CD4-positive, alpha-beta T cell treated with Interleukin-21 for 1 hour (primary cell): Measurements from ENCODE around the gene OPN3.
A peak's percentile ranks its signal among the peaks of the same experiment; 100 is the strongest.

ENCODE experiments used
- DNase-seq: peaks from one replicate; pipeline ENCODE4 v3.0.0-alpha.2; 2020

OPN3 gene

DNA sequence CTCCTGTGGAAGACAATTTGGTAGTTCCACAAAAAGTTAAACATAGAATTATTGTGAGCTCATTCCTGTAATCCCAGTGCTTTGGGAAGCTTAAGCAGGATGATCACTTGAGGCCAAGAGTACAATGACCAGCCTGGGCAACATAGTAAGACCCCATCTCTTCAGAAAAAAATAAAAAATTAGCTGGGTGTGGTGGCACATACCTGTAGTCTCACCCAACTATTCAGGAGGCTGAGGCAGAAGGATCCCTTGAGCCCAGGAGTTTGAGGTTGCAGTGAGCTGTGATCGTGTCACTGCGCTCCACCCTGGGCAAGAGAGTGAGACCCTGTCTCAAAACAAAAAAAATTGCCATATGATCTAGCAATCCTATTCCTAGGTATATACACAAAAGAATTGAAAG, 4.1 kb upstream of the OPN3 start:
- DNase-seq: no peak

GRCh38 chr1:241642593-241642944, 2.4 kb upstream of the OPN3 start:
- DNase-seq: no peak

DNA sequence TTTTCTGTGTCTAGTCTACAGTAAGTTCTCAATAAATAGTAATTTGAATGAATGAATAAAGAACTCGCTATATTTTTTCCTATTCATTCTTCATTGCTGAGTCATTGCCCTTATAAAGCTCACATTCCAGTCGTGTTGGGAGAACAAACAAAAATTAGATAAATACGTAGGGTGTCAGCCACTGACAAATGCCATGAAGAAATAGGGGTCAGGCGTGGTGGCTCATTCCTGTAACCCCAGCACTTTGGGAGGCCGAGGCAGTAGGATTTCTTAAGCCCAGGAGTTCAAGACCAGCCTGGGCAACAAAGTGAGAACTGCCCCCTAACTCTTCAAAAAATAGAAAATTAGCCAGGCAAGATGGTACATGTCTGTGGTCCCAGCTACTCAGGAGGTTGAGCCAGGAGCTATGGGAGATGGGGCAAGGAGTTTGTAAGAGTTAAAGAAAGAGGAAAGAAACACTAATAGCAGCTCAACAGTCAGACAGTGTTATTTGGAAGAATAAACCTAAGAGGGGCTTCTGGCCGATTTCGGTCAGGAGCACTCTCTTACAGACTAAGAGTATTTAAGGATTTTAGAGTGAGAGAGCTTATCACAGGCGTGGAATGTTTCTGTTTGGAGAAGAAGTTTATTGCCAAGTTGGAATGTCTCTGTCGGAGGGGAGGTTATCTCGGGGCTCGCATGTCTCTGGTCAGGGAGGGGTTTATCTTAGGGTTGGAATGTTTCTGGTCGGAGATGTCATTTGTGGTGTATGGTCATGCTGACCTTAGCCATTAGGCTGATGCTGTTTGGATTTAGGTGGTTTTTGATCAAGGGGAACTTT, 1.8 kb upstream of the OPN3 start:
- no peak for DNase-seq

- DNase-seq: no peak
Observed at GRCh38 chr1:241640867-241641622, 876 bp upstream of the OPN3 start.

DNA sequence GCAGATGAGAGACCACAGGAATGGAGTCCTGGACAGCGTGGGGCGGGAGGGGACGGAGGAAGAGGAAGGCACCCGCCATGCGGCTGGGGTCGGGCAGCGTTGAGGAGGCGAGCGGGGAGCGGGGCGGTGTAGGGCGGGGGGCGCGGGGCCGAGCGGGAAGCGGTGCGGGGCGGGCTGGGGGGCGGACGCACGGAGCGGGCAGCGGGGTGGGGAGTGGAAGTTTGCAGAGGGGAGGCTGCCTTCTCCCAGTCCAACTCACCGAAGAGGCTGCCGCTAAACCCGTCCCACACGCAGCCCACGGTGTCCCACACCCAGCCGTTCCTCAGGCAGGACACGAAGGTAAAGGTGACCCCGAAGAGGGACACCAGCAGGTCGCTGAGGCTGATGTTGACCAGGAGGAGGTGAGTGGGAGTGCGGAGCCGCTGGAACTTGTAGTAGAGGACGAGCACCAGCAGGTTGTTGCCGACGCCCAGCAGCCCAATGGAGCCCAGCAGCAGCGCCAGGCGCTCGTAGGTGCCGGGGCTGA, 483 bp downstream of the OPN3 start:
- no peak for DNase-seq

- DNase-seq: peak; percentile 21
Observed at GRCh38 chr1:241638909-241639622, 1.1 kb downstream of the OPN3 start.

- DNase-seq: no peak
Observed at GRCh38 chr1:241638099-241638682, 2.0 kb downstream of the OPN3 start.

GRCh38 chr1:241637604-241638003, 2.6 kb downstream of the OPN3 start:
- no peak for DNase-seq

- DNase-seq: no peak
Observed at GRCh38 chr1:241637046-241637590, 3.1 kb downstream of the OPN3 start.

DNA sequence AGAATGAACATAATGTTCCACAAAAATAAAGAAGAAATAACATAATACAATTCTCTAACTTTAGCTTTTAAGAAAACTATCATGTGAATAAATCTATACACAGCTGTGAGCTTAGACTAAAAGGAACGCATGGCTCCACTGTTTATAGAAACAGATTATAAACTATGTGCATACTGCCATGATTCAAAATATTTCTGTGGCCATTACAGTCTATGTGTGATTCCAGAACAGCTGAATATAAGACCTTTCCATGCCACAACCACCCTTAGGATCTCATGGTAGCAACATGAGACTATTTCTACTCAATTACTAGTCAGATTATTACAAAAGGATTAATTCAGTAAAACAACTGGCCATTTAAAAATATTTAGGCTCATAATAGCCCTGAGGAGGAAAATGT, 3.9 kb downstream of the OPN3 start:
- no peak for DNase-seq

DNA sequence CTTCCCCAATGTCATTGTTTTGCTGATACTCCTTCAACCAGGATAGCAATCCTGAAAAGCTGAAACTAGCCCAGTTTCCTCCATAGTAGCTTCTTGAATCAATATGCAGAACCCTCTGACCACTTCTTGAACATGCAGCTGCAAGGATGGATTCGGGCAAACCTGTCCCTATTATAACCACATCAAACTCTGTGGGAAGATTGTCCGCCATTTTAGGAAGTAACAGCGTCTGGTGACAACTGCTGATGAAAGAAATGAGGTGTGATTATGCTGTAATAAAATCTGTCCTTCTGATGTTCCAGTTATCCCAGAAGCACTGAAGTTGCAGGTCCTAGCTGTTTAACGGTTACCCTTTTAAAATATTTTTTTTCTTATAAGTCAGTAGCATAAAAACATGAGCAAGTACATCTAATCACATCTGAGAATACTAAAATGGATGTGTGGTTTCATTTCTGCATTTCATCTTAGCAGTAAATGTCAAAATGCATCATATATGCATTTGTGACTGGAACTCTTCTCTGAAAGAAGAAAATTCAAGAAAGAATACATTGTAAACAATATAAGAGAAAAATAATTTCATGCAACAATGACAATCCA, 4.5 kb downstream of the OPN3 start:
- no peak for DNase-seq

GRCh38 chr1:241632987-241633386, 7.2 kb downstream of the OPN3 start:
- no peak for DNase-seq

GRCh38 chr1:241631674-241632073, 8.5 kb downstream of the OPN3 start:
- no peak for DNase-seq

GRCh38 chr1:241630899-241631298, 9.3 kb downstream of the OPN3 start:
- no peak for DNase-seq

GRCh38 chr1:241630476-241630875, 9.7 kb downstream of the OPN3 start:
- DNase-seq: no peak

GRCh38 chr1:241630005-241630404, 10.2 kb downstream of the OPN3 start:
- DNase-seq: no peak

- DNase-seq: peak; percentile 72
Observed at GRCh38 chr1:241627453-241628259, 12.5 kb downstream of the OPN3 start.

GRCh38 chr1:241624935-241625334, 15.2 kb downstream of the OPN3 start:
- DNase-seq: no peak

DNA sequence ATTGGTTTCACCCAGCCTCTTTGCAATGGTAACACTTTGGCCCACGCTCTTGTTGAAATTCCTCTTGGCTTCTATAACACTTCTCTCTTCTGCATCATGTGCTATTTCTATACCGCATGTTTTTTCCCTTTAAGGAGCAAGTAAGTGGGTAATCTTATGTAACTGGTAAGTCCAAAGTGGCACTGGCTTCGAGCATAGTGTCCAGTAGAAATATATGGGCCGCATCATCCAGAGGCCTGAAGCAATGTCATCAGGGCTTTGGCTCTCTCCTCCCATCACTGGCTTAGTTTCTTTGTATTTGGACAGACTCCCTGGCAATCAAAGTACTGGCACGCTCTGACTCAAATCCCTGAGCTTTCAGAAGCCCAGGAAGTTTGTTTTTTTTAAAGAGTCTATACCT, 17.5 kb downstream of the OPN3 start:
- no peak for DNase-seq

DNA sequence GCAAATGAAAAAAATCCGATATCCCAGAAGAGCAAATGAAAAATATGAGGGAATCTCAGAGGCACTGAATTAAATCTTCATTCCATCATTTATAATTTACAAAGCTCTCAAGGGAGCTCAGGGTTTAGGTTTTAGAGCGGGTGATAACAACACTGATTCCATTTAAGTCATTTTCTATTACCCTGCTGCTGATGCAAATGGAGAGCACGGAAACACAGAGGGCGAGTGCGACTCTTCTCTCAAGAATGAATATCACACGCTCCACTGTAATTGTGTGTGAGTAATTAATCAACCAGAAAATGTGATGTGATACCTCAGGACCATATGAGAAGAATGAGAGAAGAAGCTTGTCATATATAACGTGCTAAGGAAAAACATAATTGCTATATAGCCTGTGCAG, 22.7 kb downstream of the OPN3 start:
- no peak for DNase-seq
